Measurements from ENCODE around the gene ACAT1.
A peak's percentile ranks its signal among the peaks of the same experiment; 100 is the strongest.
"Not testable (repeated sequence)": the region's sequence is repeated elsewhere in the genome, so short reads cannot be mapped to it uniquely, and the experiment has no call there.

Gene ACAT1

GRCh38 chr11:108121274-108122155 is at the start of gene ACAT1:
ACAT1 (plus strand) TSS chr11:108121567; CDS start chr11:108121607, 40 bp downstream.
- DNase-seq (ENCODE audit: low spot score) = peak; percentile 97

GRCh38 chr11:108084811-108085210 is 36.6 kb upstream of the ACAT1 start:
- DNase-seq (ENCODE audit: low spot score) = no peak

GRCh38 chr11:108085672-108086071 is 35.7 kb upstream of the ACAT1 start:
- no peak for DNase-seq (ENCODE audit: low spot score)

GRCh38 chr11:108092134-108092533 is 29.2 kb upstream of the ACAT1 start:
- no peak for DNase-seq (ENCODE audit: low spot score)

- DNase-seq (ENCODE audit: low spot score) = no peak
Measured at GRCh38 chr11:108093128-108093904, 28.1 kb upstream of the ACAT1 start.

GRCh38 chr11:108097179-108097578 is 24.2 kb upstream of the ACAT1 start:
- DNase-seq (ENCODE audit: low spot score) = no peak

GRCh38 chr11:108101090-108101775 is 20.1 kb upstream of the ACAT1 start:
- no peak for DNase-seq (ENCODE audit: low spot score)

GRCh38 chr11:108111126-108111525 is 10.2 kb upstream of the ACAT1 start:
- no peak for DNase-seq (ENCODE audit: low spot score)

- DNase-seq (ENCODE audit: low spot score) = no peak
Measured at GRCh38 chr11:108112057-108112456, 9.3 kb upstream of the ACAT1 start.

- peak; percentile 81 for DNase-seq (ENCODE audit: low spot score)
Measured at GRCh38 chr11:108115500-108116140, 5.7 kb upstream of the ACAT1 start.

- peak; percentile 74 for DNase-seq (ENCODE audit: low spot score)
Measured at GRCh38 chr11:108117746-108118371, 3.5 kb upstream of the ACAT1 start.

- DNase-seq (ENCODE audit: low spot score) = not testable (repeated sequence)
Measured at GRCh38 chr11:108120936-108121273, 462 bp upstream of the ACAT1 start.

GRCh38 chr11:108122166-108122628 is 830 bp downstream of the ACAT1 start:
- DNase-seq (ENCODE audit: low spot score) = peak; percentile 45

GRCh38 chr11:108125096-108125495 is 3.7 kb downstream of the ACAT1 start:
- no peak for DNase-seq (ENCODE audit: low spot score)

- DNase-seq (ENCODE audit: low spot score) = no peak
Measured at GRCh38 chr11:108128772-108129171, 7.4 kb downstream of the ACAT1 start.

GRCh38 chr11:108131993-108132392 is 10.6 kb downstream of the ACAT1 start:
- no peak for DNase-seq (ENCODE audit: low spot score)

- DNase-seq (ENCODE audit: low spot score) = not testable (repeated sequence)
Measured at GRCh38 chr11:108132993-108133538, 11.7 kb downstream of the ACAT1 start.

GRCh38 chr11:108135845-108136544 is 14.6 kb downstream of the ACAT1 start:
- DNase-seq (ENCODE audit: low spot score) = peak; percentile 58

GRCh38 chr11:108137212-108137611 is 15.8 kb downstream of the ACAT1 start:
- no peak for DNase-seq (ENCODE audit: low spot score)

GRCh38 chr11:108142304-108142703 is 20.9 kb downstream of the ACAT1 start:
- no peak for DNase-seq (ENCODE audit: low spot score)
